Measurements from ENCODE around the gene YRDC.

DNA sequence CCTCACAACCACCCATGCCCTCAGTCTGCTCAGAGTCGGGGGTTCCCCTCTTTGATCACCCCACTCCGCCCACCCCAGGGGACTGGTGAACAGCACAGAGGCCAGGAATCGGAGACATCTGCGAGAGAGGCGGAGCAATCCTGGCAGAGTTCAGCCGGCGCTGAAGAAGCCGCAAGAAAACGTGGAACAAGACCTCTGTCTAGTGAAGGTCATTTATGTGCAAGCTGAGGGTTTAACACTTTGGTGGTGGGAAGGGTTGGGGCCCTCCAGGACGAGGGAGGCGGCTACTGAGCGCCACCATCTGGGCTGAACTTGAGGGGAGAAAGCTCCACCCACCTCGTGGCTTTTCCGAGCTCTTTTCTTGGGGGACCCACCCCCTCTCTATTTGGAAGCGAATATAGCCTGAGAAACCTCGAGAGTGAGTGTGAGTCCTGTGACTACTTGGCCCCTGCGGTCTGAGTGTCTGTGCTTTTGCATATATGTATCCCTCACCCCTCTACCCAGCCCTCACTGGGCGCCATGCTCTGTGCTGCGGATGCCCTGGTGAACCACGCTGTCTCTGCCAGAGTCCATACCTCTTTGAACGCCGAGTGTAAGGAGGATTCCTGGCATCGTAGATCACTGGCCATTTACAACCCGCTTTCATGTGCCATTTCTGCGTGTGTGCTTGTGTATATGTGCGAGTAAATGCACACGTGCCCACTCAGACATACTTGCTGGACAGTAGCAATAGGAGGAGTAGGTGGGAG lies 41.9 kb downstream of the YRDC start:
- TF ChIP-seq, protein P1, sequence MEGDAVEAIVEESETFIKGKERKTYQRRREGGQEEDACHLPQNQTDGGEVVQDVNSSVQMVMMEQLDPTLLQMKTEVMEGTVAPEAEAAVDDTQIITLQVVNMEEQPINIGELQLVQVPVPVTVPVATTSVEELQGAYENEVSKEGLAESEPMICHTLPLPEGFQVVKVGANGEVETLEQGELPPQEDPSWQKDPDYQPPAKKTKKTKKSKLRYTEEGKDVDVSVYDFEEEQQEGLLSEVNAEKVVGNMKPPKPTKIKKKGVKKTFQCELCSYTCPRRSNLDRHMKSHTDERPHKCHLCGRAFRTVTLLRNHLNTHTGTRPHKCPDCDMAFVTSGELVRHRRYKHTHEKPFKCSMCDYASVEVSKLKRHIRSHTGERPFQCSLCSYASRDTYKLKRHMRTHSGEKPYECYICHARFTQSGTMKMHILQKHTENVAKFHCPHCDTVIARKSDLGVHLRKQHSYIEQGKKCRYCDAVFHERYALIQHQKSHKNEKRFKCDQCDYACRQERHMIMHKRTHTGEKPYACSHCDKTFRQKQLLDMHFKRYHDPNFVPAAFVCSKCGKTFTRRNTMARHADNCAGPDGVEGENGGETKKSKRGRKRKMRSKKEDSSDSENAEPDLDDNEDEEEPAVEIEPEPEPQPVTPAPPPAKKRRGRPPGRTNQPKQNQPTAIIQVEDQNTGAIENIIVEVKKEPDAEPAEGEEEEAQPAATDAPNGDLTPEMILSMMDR (IDR thresholded peaks at IDR 0.05 in 4 of 5, conservative IDR thresholded peaks at IDR 0.05 in 1 of 5), result no peak
- TF ChIP-seq POLR2A (IDR thresholded peaks at IDR 0.05), result no peak

Data from gastrocnemius medialis (tissue), 4 donors.